DMS153 (cell line): ENCODE results near the gene RCAN3.
A peak's percentile ranks its signal among the peaks of the same experiment; 100 is the strongest.

ENCODE experiments used
- DNase-seq: peaks from one replicate; lab custom pipeline; 2025; lab: John Stamatoyannopoulos, UW

The RCAN3 gene

DNA sequence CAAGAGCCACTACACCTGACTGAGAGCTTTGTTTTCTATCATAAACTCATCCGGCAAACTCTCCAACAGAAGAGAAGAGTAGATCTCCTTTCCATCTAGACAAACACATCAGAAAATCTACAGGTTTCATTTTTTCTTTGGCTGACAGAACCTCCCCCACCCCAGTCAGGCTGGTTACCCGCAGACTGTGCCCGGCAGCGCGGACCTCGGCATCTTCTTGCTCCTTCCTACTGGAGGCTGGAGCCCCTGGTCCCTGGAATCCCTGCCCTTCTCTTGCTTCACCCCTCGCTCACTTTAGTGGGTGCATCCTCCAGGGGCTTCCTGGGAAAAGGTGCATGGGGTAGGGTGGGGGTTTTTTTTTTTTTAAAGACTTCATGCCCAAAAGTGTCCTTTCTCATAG, 76.2 kb downstream of the RCAN3 start:
- DNase-seq: no peak

DNA sequence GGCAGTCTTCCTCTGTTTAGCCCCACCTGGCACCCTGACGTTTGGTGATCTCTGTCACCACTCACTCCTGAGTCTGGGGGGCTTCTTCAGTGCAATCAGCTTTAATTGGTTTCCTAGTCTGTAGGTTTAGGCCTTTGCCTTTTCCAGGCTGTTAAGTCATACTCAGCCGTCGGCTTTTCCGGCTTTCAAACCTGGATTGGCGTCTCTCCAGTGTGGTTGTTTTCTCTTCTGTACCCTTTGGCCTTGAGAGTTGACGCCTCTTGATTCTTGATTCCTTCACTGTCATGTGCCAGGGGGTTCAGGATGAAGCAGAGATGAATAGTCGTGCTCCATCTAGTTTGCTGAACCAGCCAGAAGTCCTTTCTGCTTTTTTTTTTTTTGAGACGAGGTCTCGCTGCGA, 78.1 kb downstream of the RCAN3 start:
- DNase-seq: no peak

DNA sequence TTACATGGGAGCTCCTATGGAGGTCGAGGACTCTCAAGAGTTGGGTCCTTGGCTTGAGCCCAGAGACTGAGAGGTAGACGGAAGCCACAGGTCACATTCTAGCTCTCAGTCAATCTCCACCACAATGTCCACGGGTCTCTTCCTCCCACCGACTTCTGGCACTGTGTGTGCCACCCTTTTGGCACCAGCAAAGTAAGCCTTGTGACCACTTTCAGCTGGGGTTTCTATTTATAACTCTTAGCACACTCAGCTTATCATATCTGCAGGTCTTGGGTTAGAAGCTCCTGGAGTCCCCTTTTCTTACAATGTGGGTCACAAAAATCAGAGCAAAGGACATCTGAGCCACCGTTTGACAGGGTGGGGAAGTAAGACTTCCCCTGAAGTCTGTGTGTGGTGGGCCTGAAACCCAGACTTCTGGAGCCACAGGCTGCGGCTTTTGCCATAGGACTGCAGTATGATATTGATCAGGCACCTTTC, 81.6 kb downstream of the RCAN3 start:
- no peak for DNase-seq

DNA sequence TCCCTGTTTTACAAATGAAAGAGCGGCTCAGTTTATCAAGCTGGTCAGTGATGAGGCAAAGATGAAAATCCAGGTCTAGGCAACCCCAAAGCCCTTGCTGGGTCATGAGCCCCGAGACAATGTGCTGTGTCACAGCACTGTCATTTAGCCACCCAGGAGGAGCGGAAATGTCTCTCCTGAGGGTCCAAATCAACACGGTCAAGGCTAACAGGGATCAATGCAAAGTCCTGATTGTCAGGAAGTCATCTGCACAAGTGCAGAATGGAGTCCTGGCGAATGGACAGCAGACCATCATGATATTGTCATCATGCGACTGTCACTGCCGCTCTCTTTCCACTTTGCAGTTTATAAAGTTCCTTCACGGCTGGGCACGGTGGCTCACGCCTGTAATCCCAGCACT, 83.5 kb downstream of the RCAN3 start:
- no peak for DNase-seq

DNA sequence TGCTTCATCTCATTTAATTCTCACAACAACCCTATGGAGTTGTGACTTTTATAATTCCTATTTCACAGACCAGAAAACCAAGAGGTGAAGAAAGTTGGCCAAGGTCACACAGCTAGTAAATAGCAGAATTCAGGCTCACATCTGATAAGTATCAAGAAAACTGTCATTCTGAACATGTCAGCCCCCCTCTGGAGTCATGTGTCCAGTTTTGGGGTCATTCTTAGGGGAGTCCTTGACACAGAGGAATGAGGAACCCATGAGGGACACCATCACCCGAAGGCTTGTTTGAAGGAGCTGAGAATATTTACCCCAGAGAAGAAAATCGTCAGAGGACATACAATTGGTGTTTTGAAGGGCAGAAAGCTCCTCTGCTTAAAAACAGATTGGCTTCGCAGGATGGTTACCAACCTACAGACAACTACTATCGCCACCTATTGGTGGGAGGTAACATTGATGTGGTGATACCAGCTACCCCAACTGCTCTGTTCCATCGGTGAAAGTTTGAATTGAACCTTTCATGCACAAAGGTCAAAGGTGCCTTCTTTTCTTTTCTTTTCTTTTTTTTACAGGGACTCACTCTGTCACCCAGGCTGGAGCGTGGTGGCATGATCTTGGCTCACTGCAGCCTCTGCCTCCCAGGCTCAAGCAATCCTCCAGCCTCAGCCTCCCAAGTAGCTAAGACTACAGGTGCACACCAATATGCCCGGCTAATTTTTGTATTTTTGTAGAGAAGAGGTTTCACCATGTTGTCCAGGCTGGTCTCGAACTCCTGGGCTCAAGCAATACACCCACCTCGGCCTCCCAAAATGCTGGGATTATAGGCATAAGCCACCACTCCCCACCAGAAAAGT, 84.6 kb downstream of the RCAN3 start:
- DNase-seq: peak; percentile 38

DNA sequence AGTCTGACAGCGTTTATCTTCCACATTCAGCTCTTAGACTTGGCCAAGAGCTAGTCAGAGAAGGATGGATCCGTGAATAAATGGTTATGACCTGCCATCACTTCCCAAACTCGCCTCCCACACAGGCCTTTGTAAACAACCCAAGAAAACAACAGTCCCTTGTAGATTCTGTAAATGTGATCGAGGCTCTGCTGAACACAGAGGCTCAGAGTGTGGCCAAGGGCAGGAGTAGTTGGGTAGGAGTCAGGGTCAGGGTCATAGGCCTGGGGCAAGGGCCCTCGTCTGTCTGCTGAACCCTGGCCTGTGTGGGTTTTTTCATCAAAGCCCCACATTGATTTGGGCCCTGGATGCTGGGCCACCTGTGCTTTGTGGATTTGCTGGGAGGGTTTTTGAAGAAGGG, 85.9 kb downstream of the RCAN3 start:
- no peak for DNase-seq

DNA sequence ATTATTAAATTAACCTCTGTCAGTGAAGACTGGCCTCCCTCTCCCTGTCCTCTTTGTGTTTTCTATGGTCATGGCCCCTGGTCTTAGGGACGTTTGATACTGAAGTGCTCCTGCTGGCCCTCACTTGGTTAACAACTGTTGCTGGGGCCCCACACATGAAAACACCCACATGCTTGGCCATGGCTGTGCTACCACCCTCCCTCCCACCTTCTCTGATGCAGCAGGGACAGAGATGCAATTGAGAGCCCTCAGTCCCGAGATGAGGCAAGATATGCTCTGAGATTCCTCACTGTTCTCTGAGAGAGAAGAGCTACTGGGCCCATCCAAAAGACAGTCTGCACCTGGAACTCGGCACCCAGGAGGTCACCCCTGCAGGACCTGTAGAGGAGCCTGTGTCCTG, 86.6 kb downstream of the RCAN3 start:
- no peak for DNase-seq
